ENCODE results near the gene SEMA6B.

GRCh38 chr19:4521170-4521887 lies 38.2 kb downstream of the SEMA6B start:
- no peak for TF ChIP-seq EZH2 (IDR thresholded peaks at IDR 0.05)
- TF ChIP-seq FOXP2 (optimal IDR thresholded peaks at IDR 0.05; ENCODE audit: control extremely low read depth, extremely low read length, insufficient read depth): no peak
- no peak for TF ChIP-seq POLR2AphosphoS5 (IDR thresholded peaks at IDR 0.05; ENCODE audit: borderline replicate concordance, low read depth, low read length)
